Neural cell (in vitro differentiated cells): ENCODE data around the gene JAG2. TPM values are rescaled to one million over a fixed set of nuclear protein-coding genes. Genes with fewer than 3 reads are reported as not detected.

Experiments used
- H2AFZ ChIP-seq: fragments of 200-600, 300-800 bp; sonication (generic), shearing (Covaris generic); 2 replicates; pipeline ENCODE4 v1.6.0; 2014; ENCODE audit warnings: low read depth, mild to moderate bottlenecking, antibody characterized with exemption, low read length, moderate library complexity
- H3F3A ChIP-seq: fragments of 200-600 bp; shearing (Covaris generic); 2 replicates; pipeline ENCODE4 v1.6.1; 2016; ENCODE audit warnings: mild to moderate bottlenecking, moderate library complexity, mixed read lengths, antibody characterized with exemption, low read length; ENCODE audit not compliant: insufficient read depth, poor library complexity, severe bottlenecking
- H3K27ac ChIP-seq: fragments of 200-600, 300-800 bp; sonication (generic), shearing (Covaris generic); 2 replicates; pipeline ENCODE4 v1.5.1; 2014; ENCODE audit warnings: mild to moderate bottlenecking, low read length, moderate library complexity
- H3K27me3 ChIP-seq: fragments of 300-800, 200-600 bp; sonication (generic), shearing (Covaris generic); 2 replicates; pipeline ENCODE4 v1.6.0; 2014; ENCODE audit warnings: mild to moderate bottlenecking, low read depth, low read length, moderate library complexity; ENCODE audit not compliant: insufficient read depth
- H3K36me3 ChIP-seq: fragments of 300-800, 200-600 bp; sonication (generic), shearing (Covaris generic); 2 replicates; pipeline ENCODE4 v1.5.1; 2014; ENCODE audit warnings: mild to moderate bottlenecking, antibody characterized with exemption, low read length, moderate library complexity; ENCODE audit not compliant: insufficient read depth
- H3K4me2 ChIP-seq: fragments of 300-800, 200-600 bp; sonication (generic), shearing (Covaris generic); 2 replicates; pipeline ENCODE4 v1.6.0; 2014; ENCODE audit warnings: mild to moderate bottlenecking, low read length
- H3K4me3 ChIP-seq: fragments of 300-800, 200-600 bp; sonication (generic), shearing (Covaris generic); 2 replicates; pipeline ENCODE4 v1.5.1; 2014; ENCODE audit warnings: mild to moderate bottlenecking, low read length, moderate library complexity
- H3K79me2 ChIP-seq: fragments of 200-600 bp; shearing (Covaris generic); replicated peaks from 2 replicates; pipeline ENCODE4 v1.6.0; 2014; ENCODE audit warnings: mild to moderate bottlenecking, low read length, moderate library complexity; ENCODE audit not compliant: insufficient read depth
- H3K9ac ChIP-seq: fragments of 300-800, 200-600 bp; sonication (generic), shearing (Covaris generic); 2 replicates; pipeline ENCODE4 v1.6.1; 2016; ENCODE audit warnings: mild to moderate bottlenecking, low read length, mixed read lengths
- H3K9me2 ChIP-seq: fragments of 200-600 bp; shearing (Covaris generic); 2 replicates; pipeline ENCODE4 v1.6.1; 2016; ENCODE audit warnings: mild to moderate bottlenecking, low read length, mixed read lengths; ENCODE audit not compliant: insufficient read depth
- H3K9me3 ChIP-seq: fragments of 200-600, 300-800 bp; sonication (generic), shearing (Covaris generic); 2 replicates; pipeline ENCODE4 v1.6.1; 2016; ENCODE audit warnings: mild to moderate bottlenecking, mixed run types, low read length, moderate library complexity, mixed read lengths
- H4K20me1 ChIP-seq: fragments of 200-600 bp; shearing (Covaris generic); 2 replicates; pipeline ENCODE4 v1.6.1; 2016; ENCODE audit warnings: mild to moderate bottlenecking, mixed run types; ENCODE audit not compliant: insufficient read depth
- CTCF ChIP-seq: fragments of 450-650 bp; IDR thresholded peaks from 2 replicates; pipeline ENCODE4 v1.5.1; 2014; ENCODE audit warnings: antibody characterized with exemption, mild to moderate bottlenecking, moderate library complexity; ENCODE audit not compliant: poor library complexity, severe bottlenecking
- EP300 ChIP-seq: fragments of 450-650 bp; conservative IDR thresholded peaks from 2 replicates; pipeline ENCODE4 v1.6.1; 2014; ENCODE audit warnings: antibody characterized with exemption, mild to moderate bottlenecking, moderate library complexity; ENCODE audit not compliant: poor library complexity, severe bottlenecking
- EZH2 ChIP-seq: fragments of 200-600, 300-800 bp; shearing (Covaris generic), sonication (generic); IDR thresholded peaks from 2 replicates; pipeline ENCODE4 v1.6.1; 2014; ENCODE audit warnings: antibody characterized with exemption, low read length, borderline replicate concordance, mild to moderate bottlenecking; ENCODE audit not compliant: insufficient read depth, poor library complexity, severe bottlenecking
- MXI1 ChIP-seq: fragments of 450-650 bp; conservative IDR thresholded peaks from 2 replicates; pipeline ENCODE4 v1.6.1; 2014; ENCODE audit warnings: antibody characterized with exemption, mild to moderate bottlenecking; ENCODE audit not compliant: poor library complexity, severe bottlenecking
- POLR2AphosphoS5 ChIP-seq: IDR thresholded peaks from 2 replicates; pipeline ENCODE4 v1.6.1; 2012
- RAD21 ChIP-seq: fragments of 450-650 bp; conservative IDR thresholded peaks from 2 replicates; pipeline ENCODE4 v1.6.1; 2014; ENCODE audit warnings: antibody characterized with exemption, mild to moderate bottlenecking, moderate library complexity
- SMC3 ChIP-seq: fragments of 450-650 bp; conservative IDR thresholded peaks from 2 replicates; pipeline ENCODE4 v1.6.1; 2014; ENCODE audit warnings: antibody characterized with exemption, mild to moderate bottlenecking, moderate library complexity; ENCODE audit not compliant: poor library complexity
- TAF1 ChIP-seq: IDR thresholded peaks from 2 replicates; pipeline ENCODE4 v1.6.1; 2012; ENCODE audit warnings: low read depth
- polyA plus RNA-seq: library from polyadenylated mRNA; depleted of rRNA; stranded (reverse); fragments of >200 nt; gene quantifications from 2 replicates; pipeline ENCODE4 v1.2.3, GENCODE V29; 2014
- TF ChIP-seq, protein P1 (sequence below): IDR thresholded peaks from 2 replicates; pipeline ENCODE4 v1.6.1; 2012; ENCODE audit warnings: borderline replicate concordance

Gene JAG2
- polyA plus RNA-seq, 1 donor from 2014 or later = 20.3 TPM

DNA sequence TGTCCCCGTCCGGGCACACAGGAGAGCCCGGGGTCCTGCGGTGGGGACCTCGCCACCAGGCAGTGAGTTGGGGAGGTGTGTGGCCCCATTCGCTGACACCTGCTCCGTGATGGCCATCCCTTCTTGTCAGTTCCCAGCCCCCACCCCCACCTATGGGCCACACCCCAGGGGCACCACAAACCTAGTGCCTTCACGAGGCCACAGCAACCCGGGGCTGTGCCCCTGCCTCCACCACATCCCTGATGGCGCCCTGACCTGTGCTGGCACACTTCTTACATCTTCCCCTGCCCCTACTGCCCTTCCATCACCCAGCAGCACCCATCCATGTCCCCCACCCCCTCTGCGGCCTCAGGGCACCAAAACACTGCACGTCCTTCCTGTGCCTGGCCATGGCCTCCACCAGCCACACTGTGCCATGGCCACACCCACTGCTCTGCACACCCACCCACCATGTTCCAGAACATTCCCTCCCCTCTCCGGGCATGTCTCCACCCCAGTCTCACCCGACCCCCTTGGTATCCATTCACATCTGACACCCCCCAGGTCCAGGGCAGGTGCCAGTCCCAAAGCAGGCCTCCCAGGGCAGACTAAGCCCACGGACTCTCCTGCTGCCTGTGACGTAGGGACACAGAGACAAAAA is 24.4 kb downstream of the JAG2 start:
- Histone ChIP-seq H3K36me3 (no peaks in the 10 kb centered on the region), H3K27ac (no peak overlapping the region), H2AFZ (no peak overlapping the region), H4K20me1 (no peaks in the 10 kb centered on the region), H3F3A (no peaks in the 10 kb centered on the region), H3K9me3 (peaks cover 13% of the 10 kb centered on the region), H3K9ac (no peak overlapping the region), H3K4me3 (no peak overlapping the region), H3K27me3 (no peaks in the 10 kb centered on the region), H3K4me2 (no peak overlapping the region), H3K79me2 (no peaks in the 10 kb centered on the region), H3K9me2 (no peaks in the 10 kb centered on the region)
- TF ChIP-seq CTCF (no peak), EP300 (no peak), SMC3 (no peak), RAD21 (no peak), POLR2AphosphoS5 (no peak), MXI1 (no peak), TAF1 (no peak), EZH2 (no peak)
- TF ChIP-seq, protein P1, sequence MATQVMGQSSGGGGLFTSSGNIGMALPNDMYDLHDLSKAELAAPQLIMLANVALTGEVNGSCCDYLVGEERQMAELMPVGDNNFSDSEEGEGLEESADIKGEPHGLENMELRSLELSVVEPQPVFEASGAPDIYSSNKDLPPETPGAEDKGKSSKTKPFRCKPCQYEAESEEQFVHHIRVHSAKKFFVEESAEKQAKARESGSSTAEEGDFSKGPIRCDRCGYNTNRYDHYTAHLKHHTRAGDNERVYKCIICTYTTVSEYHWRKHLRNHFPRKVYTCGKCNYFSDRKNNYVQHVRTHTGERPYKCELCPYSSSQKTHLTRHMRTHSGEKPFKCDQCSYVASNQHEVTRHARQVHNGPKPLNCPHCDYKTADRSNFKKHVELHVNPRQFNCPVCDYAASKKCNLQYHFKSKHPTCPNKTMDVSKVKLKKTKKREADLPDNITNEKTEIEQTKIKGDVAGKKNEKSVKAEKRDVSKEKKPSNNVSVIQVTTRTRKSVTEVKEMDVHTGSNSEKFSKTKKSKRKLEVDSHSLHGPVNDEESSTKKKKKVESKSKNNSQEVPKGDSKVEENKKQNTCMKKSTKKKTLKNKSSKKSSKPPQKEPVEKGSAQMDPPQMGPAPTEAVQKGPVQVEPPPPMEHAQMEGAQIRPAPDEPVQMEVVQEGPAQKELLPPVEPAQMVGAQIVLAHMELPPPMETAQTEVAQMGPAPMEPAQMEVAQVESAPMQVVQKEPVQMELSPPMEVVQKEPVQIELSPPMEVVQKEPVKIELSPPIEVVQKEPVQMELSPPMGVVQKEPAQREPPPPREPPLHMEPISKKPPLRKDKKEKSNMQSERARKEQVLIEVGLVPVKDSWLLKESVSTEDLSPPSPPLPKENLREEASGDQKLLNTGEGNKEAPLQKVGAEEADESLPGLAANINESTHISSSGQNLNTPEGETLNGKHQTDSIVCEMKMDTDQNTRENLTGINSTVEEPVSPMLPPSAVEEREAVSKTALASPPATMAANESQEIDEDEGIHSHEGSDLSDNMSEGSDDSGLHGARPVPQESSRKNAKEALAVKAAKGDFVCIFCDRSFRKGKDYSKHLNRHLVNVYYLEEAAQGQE = no peak

DNA sequence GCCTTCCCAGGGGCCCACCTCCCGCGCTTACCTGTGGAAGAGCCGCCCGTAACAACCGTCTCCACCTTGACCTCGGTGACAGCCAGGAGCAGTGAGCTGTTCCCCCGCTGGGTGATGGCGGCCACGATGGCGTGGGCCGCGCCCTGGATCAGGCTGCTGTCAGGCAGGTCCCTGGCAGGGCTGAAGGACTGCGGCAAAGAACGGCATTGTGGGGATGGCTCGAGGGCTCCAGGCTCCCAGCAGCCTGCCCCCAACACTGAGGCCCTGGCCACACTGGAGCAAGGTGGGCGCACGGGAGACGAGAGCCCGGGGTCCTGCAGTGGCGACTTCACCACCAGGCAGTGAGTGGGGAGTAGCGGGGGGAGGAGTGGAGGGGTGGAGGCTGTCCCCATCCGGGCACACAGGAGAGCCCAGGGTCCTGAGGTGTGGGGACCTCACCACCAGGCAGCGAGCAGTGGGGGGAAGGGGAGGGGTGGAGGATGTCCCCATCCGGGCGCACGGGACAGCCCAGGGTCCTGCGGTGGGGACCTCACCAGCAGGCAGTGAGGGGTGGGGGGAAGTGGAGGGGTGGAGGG is 25.0 kb downstream of the JAG2 start:
- Histone ChIP-seq H3K27me3 (no peaks in the 10 kb centered on the region), H3K36me3 (no peaks in the 10 kb centered on the region), H3K4me3 (no peak overlapping the region), H3K9ac (no peak overlapping the region), H4K20me1 (no peaks in the 10 kb centered on the region), H3K9me2 (no peaks in the 10 kb centered on the region), H3K27ac (no peak overlapping the region), H2AFZ (no peak overlapping the region), H3K9me3 (peaks cover 13% of the 10 kb centered on the region), H3K4me2 (no peak overlapping the region), H3K79me2 (no peaks in the 10 kb centered on the region), H3F3A (no peaks in the 10 kb centered on the region)
- TF ChIP-seq EP300 (no peak), SMC3 (no peak)
